Erythroblast (primary cell): Measurements from ENCODE around the gene CD82.

Experiments used
- GATA1 ChIP-seq: IDR thresholded peaks from 2 replicates; pipeline ENCODE4 v1.6.1; 2011; ENCODE audit warnings: low read depth, mild to moderate bottlenecking, control low read depth, low read length, moderate library complexity
- POLR2A ChIP-seq: IDR thresholded peaks from 2 replicates; pipeline ENCODE4 v1.6.1; 2011; ENCODE audit warnings: mild to moderate bottlenecking, low read length

GRCh38 chr11:44516688-44517507 is 48.6 kb upstream of the CD82 start:
- TF ChIP-seq POLR2A (no peak), GATA1 (no peak)
